HEK293T (cell line): ENCODE results near the gene MSMO1.

Experiments used
- BHLHE40 ChIP-seq: fragments of 450-650 bp; IDR thresholded peaks from 2 replicates; pipeline ENCODE4 v1.6.1; 2016; ENCODE audit warnings: mild to moderate bottlenecking, moderate library complexity, borderline replicate concordance
- CTBP1 ChIP-seq: fragments of 450-650 bp; IDR thresholded peaks from 2 replicates; pipeline ENCODE4 v1.6.1; 2016; ENCODE audit warnings: borderline replicate concordance
- FOXA1 ChIP-seq: fragments of 450-650 bp; IDR thresholded peaks from 2 replicates; pipeline ENCODE4 v1.6.1; 2016; ENCODE audit warnings: mild to moderate bottlenecking
- L3MBTL2 ChIP-seq: fragments of 450-650 bp; conservative IDR thresholded peaks from 2 replicates; pipeline ENCODE4 v1.6.1; 2016; ENCODE audit warnings: mild to moderate bottlenecking
- LEF1 ChIP-seq: fragments of 450-650 bp; IDR thresholded peaks from 2 replicates; pipeline ENCODE4 v1.6.1; 2017; ENCODE audit warnings: mild to moderate bottlenecking, borderline replicate concordance
- SP1 ChIP-seq: fragments of 450-650 bp; IDR thresholded peaks from 2 replicates; pipeline ENCODE4 v1.6.1; 2017
- SUZ12 ChIP-seq: fragments of 450-650 bp; IDR thresholded peaks from 2 replicates; pipeline ENCODE4 v1.6.1; 2016; ENCODE audit warnings: mild to moderate bottlenecking
- ZNF384 ChIP-seq: fragments of 450-650 bp; IDR thresholded peaks from 2 replicates; pipeline ENCODE4 v1.6.1; 2016

- TF ChIP-seq FOXA1 (no peak), SUZ12 (no peak), BHLHE40 (no peak), ZNF384 (no peak), L3MBTL2 (no peak), SP1 (no peak), LEF1 (no peak), CTBP1 (no peak)
Observed at GRCh38 chr4:165326831-165327210, 648 bp upstream of the MSMO1 start.
